Measurements from ENCODE around the gene SLC5A10.

The SLC5A10 gene

GRCh38 chr17:18946536-18946935, 5.4 kb upstream of the SLC5A10 start:
- no peak overlapping the region for H3K27ac ChIP-seq
- H3K4me3 ChIP-seq = no peak overlapping the region
- no peak for DNase-seq (ENCODE audit: low spot score)
- no peak for TF ChIP-seq CTCF (IDR thresholded peaks at IDR 0.05)

GRCh38 chr17:18947866-18948265, 4.1 kb upstream of the SLC5A10 start:
- TF ChIP-seq CTCF (IDR thresholded peaks at IDR 0.05) = no peak
- H3K27ac ChIP-seq = no peak overlapping the region
- no peak for DNase-seq (ENCODE audit: low spot score)
- H3K4me3 ChIP-seq = no peak overlapping the region

GRCh38 chr17:18948476-18949006, 3.4 kb upstream of the SLC5A10 start:
- no peak for DNase-seq (ENCODE audit: low spot score)
- no peak for TF ChIP-seq CTCF (IDR thresholded peaks at IDR 0.05)
- H3K27ac ChIP-seq = no peak overlapping the region
- no peak overlapping the region for H3K4me3 ChIP-seq

GRCh38 chr17:18949566-18949965, 2.4 kb upstream of the SLC5A10 start:
- H3K27ac ChIP-seq = no peak overlapping the region
- TF ChIP-seq CTCF (IDR thresholded peaks at IDR 0.05) = no peak
- no peak overlapping the region for H3K4me3 ChIP-seq
- no peak for DNase-seq (ENCODE audit: low spot score)

GRCh38 chr17:18950346-18950745, 1.6 kb upstream of the SLC5A10 start:
- Histone ChIP-seq H3K27ac (no peak overlapping the region), H3K4me3 (no peak overlapping the region)
- TF ChIP-seq CTCF (IDR thresholded peaks at IDR 0.05) = no peak
- DNase-seq (ENCODE audit: low spot score) = no peak

- H3K4me3 ChIP-seq = no peak overlapping the region
- no peak for DNase-seq (ENCODE audit: low spot score)
- no peak for TF ChIP-seq CTCF (IDR thresholded peaks at IDR 0.05)
- no peak overlapping the region for H3K27ac ChIP-seq
These were observed 740 bp upstream of the SLC5A10 start for GRCh38 chr17:18950944-18951905.
